WTC11 (cell line): ENCODE data around the gene LNX1. TPM values are rescaled to one million over a fixed set of nuclear protein-coding genes. Genes with fewer than 3 reads are reported as not detected.

Experiments
- ATAC-seq: fragments of 200-7000 bp; cut with Tn5 transposase; 2 replicates; pipeline ENCODE4 v1.10.0; 2021; ENCODE audit warnings: mild to moderate bottlenecking, moderate library complexity
- CTCF ChIA-PET: fragments of 300-600 bp; sonication (Branson Sonifier 250); formaldehyde crosslinking; loops from one replicate; lab custom pipeline; 2021; ENCODE audit warnings: antibody characterized with exemption; lab: Charles Lee
- POLR2A ChIA-PET: fragments of 350-600 bp; sonication (Branson Sonifier 250); formaldehyde crosslinking; loops from one replicate; lab custom pipeline; 2021; ENCODE audit warnings: antibody characterized with exemption; lab: Charles Lee
- DNase-seq: peaks from one replicate; pipeline ENCODE4 v3.0.0; 2021; ENCODE audit warnings: low spot score
- H3K27ac Mint-ChIP-seq: 2 replicates; pipeline ENCODE4 v1.8.0; 2021; ENCODE audit warnings: mixed read lengths
- H3K27me3 Mint-ChIP-seq: 2 replicates; pipeline ENCODE4 v1.8.0; 2021; ENCODE audit warnings: low read depth, mild to moderate bottlenecking, moderate library complexity, mixed read lengths
- H3K36me3 Mint-ChIP-seq: 2 replicates; pipeline ENCODE4 v1.8.0; 2021; ENCODE audit warnings: mixed read lengths
- H3K4me1 Mint-ChIP-seq: 2 replicates; pipeline ENCODE4 v1.8.0; 2022; ENCODE audit warnings: mixed read lengths
- H3K4me3 Mint-ChIP-seq: 2 replicates; pipeline ENCODE4 v1.8.0; 2021; ENCODE audit warnings: mild to moderate bottlenecking, moderate library complexity, mixed read lengths
- H3K9me3 Mint-ChIP-seq: 2 replicates; pipeline ENCODE4 v1.8.0; 2021; ENCODE audit warnings: mixed read lengths
- AFF4 ChIP-seq: sonication (generic); formaldehyde crosslinking; IDR thresholded peaks from 2 replicates; pipeline ENCODE4 v1.8.1; 2023; ENCODE audit warnings: mild to moderate bottlenecking, missing genetic modification reagents, borderline replicate concordance
- ATF3 ChIP-seq: sonication (generic); formaldehyde crosslinking; conservative IDR thresholded peaks from 2 replicates; pipeline ENCODE4 v1.8.1; 2022; ENCODE audit warnings: mild to moderate bottlenecking, missing genetic modification reagents
- CDX4 ChIP-seq: fragments of 250-450 bp; sonication (Bioruptor Pico); IDR thresholded peaks from 2 replicates; pipeline ENCODE4 v1.9.0; 2021; ENCODE audit warnings: moderate library complexity, mild to moderate bottlenecking, inconsistent platforms, borderline replicate concordance
- ERG ChIP-seq: fragments of 250-450 bp; sonication (Bioruptor Pico); IDR thresholded peaks from 2 replicates; pipeline ENCODE4 v1.8.0; 2021; ENCODE audit warnings: mild to moderate bottlenecking
- FOXK1 ChIP-seq: sonication (generic); formaldehyde crosslinking; IDR thresholded peaks from 2 replicates; pipeline ENCODE4 v1.8.0; 2022; ENCODE audit warnings: mild to moderate bottlenecking, moderate library complexity, missing genetic modification reagents
- GABPB1 ChIP-seq: sonication (generic); formaldehyde crosslinking; IDR thresholded peaks from 2 replicates; pipeline ENCODE4 v1.8.1; 2023; ENCODE audit warnings: mild to moderate bottlenecking, missing genetic modification reagents
- JAZF1 ChIP-seq: fragments of 250-450 bp; sonication (Bioruptor Pico); IDR thresholded peaks from 2 replicates; pipeline ENCODE4 v1.9.0; 2021; ENCODE audit warnings: moderate library complexity, mild to moderate bottlenecking, inconsistent platforms
- MAX ChIP-seq: sonication (generic); formaldehyde crosslinking; IDR thresholded peaks from 2 replicates; pipeline ENCODE4 v1.8.0; 2022; ENCODE audit warnings: mild to moderate bottlenecking, missing genetic modification reagents
- NFYB ChIP-seq: sonication (generic); formaldehyde crosslinking; conservative IDR thresholded peaks from 2 replicates; pipeline ENCODE4 v1.8.0; 2022; ENCODE audit warnings: low read depth, missing genetic modification reagents
- RELA ChIP-seq: sonication (generic); formaldehyde crosslinking; IDR thresholded peaks from 2 replicates; pipeline ENCODE4 v1.8.1; 2022; ENCODE audit warnings: missing genetic modification reagents, mild to moderate bottlenecking, borderline replicate concordance
- SP1 ChIP-seq: sonication (generic); formaldehyde crosslinking; conservative IDR thresholded peaks from 2 replicates; pipeline ENCODE4 v1.8.1; 2022; ENCODE audit warnings: missing genetic modification reagents
- TCF7 ChIP-seq: sonication (generic); formaldehyde crosslinking; IDR thresholded peaks from 2 replicates; pipeline ENCODE4 v1.8.0; 2022; ENCODE audit warnings: mild to moderate bottlenecking, low read depth, missing genetic modification reagents, moderate library complexity
- ZBTB43 ChIP-seq: sonication (generic); formaldehyde crosslinking; IDR thresholded peaks from 2 replicates; pipeline ENCODE4 v1.8.1; 2023; ENCODE audit warnings: mild to moderate bottlenecking, missing genetic modification reagents
- ZNF121 ChIP-seq: sonication (generic); formaldehyde crosslinking; IDR thresholded peaks from 2 replicates; pipeline ENCODE4 v1.8.0; 2023; ENCODE audit warnings: missing genetic modification reagents
- ZNF512 ChIP-seq: sonication (generic); formaldehyde crosslinking; IDR thresholded peaks from 2 replicates; pipeline ENCODE4 v1.8.1; 2022; ENCODE audit warnings: missing genetic modification reagents, borderline replicate concordance
- ZNF671 ChIP-seq: fragments of 250-450 bp; sonication (Bioruptor Pico); IDR thresholded peaks from 2 replicates; pipeline ENCODE4 v1.8.0; 2021; ENCODE audit warnings: mild to moderate bottlenecking
- ZSCAN18 ChIP-seq: fragments of 250-450 bp; sonication (Bioruptor Pico); IDR thresholded peaks from 2 replicates; pipeline ENCODE4 v2.1.2; 2022; ENCODE audit warnings: mild to moderate bottlenecking, moderate library complexity
- total RNA-seq: library from RNA; stranded (reverse); gene quantifications from 3 replicates; pipeline ENCODE4 v1.2.3, GENCODE V29; 2021

The LNX1 gene
- total RNA-seq, 1 experiment from 2014 or later, result 5.9 TPM

GRCh38 chr4:53424280-53424679 is 167.0 kb downstream of the LNX1 start (continued):
- TF ChIP-seq FOXK1, result no peak
- no peak for TF ChIP-seq GABPB1
- no peak for TF ChIP-seq CDX4 (CRISPR knock-in tag)
- TF ChIP-seq, all 79 proteins: peak for 0

GRCh38 chr4:53422367-53422766 is 168.9 kb downstream of the LNX1 start:
- POLR2A ChIA-PET, result no interaction called here
- TF ChIP-seq ZNF121 (CRISPR knock-in tag) (no peak), JAZF1 (CRISPR knock-in tag) (no peak), ZBTB43 (CRISPR knock-in tag) (no peak), ZNF512 (CRISPR knock-in tag) (no peak), AFF4 (CRISPR knock-in tag) (no peak)
- ATAC-seq, result no peak
- Mint-ChIP-seq H3K4me1 (no peaks in the 10 kb centered on the region), H3K27ac (no peak overlapping the region), H3K4me3 (no peak overlapping the region), H3K27me3 (no peaks in the 10 kb centered on the region), H3K9me3 (no peaks in the 10 kb centered on the region), H3K36me3 (peaks cover 6% of the 10 kb centered on the region)
- DNase-seq, result no peak
- CTCF ChIA-PET, result no interaction called here

GRCh38 chr4:53421791-53422190 is 169.5 kb downstream of the LNX1 start:
- Mint-ChIP-seq H3K4me1 (no peaks in the 10 kb centered on the region), H3K36me3 (peaks cover 6% of the 10 kb centered on the region), H3K27ac (no peak overlapping the region), H3K9me3 (no peaks in the 10 kb centered on the region), H3K27me3 (no peaks in the 10 kb centered on the region), H3K4me3 (no peak overlapping the region)
- no peak for ATAC-seq
- TF ChIP-seq AFF4 (CRISPR knock-in tag) (no peak), SP1 (no peak), MAX (CRISPR knock-in tag) (no peak), RELA (CRISPR knock-in tag) (no peak), ZSCAN18 (no peak), NFYB (CRISPR knock-in tag) (no peak), ZNF671 (CRISPR knock-in tag) (no peak), TCF7 (CRISPR knock-in tag) (no peak), ERG (CRISPR knock-in tag) (no peak), ATF3 (CRISPR knock-in tag) (no peak)
- DNase-seq, result no peak
- CTCF ChIA-PET, result no interaction called here
- POLR2A ChIA-PET, result no interaction called here
